GM21390 (cell line): ENCODE results near the gene CDC5L.
"Not testable (repeated sequence)": the region's sequence is repeated elsewhere in the genome, so short reads cannot be mapped to it uniquely, and the experiment has no call there.

ENCODE experiments used
- ATAC-seq: cut with Tn5 transposase; IDR thresholded peaks from one replicate; pipeline ENCODE4 v1.9.1; 2021; ENCODE audit not compliant: unreplicated experiment

CDC5L gene

GRCh38 chr6:44410363-44410762 is 22.9 kb downstream of the CDC5L start:
- no peak for ATAC-seq

GRCh38 chr6:44411141-44411540 is 23.6 kb downstream of the CDC5L start:
- ATAC-seq = no peak

- ATAC-seq = no peak
These were observed 27.9 kb downstream of the CDC5L start for GRCh38 chr6:44415449-44415848.

DNA sequence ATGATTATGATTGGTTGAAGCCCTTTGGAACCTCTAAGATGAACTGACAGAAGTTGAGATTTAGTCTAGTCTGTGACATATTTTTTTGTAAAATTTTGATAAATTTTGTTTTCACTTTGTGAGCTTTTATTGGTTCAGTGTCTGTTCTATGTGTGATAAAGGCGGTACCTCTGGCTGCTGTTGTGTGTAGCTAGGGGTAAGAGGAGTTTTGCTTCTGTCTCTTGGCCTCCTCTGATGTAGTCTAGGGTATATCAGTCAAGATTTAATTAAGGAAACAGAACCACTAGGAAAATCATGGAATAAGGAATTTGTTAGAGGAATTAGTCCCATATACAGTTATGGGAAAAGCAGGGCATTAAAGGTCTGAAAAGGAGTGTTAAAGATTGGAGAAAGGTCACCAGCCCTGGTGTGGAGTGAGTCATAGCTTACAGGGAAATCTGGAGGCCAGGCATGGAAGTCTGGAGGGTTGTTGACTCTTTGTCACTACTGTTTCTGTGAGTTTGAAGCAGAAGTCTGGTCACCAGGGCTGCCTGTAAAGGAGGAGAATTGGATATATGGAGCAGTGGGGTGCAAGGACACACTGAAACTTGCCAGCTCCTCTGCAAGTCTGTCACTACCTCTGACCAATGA is 28.5 kb downstream of the CDC5L start:
- no peak for ATAC-seq

GRCh38 chr6:44422531-44422930 is 35.0 kb downstream of the CDC5L start:
- ATAC-seq = no peak

DNA sequence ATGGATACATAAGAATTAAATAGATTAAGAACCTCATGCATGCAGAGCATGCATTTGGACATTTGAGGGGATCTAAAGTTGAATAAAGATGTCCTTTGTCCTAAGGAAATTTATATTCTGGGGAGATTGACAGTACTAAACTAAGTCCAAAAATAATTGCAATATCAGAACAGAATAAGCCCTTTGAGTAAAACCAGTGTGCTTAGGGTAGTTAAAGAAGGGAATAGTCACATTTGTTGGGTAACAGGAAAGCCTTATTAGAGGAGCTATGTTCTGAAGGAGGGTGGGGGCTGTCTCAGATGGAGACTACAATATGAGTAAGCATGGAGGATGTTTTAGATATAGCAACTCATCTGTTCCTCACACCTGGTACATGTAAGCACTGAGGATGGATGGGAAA is 35.8 kb downstream of the CDC5L start:
- no peak for ATAC-seq

DNA sequence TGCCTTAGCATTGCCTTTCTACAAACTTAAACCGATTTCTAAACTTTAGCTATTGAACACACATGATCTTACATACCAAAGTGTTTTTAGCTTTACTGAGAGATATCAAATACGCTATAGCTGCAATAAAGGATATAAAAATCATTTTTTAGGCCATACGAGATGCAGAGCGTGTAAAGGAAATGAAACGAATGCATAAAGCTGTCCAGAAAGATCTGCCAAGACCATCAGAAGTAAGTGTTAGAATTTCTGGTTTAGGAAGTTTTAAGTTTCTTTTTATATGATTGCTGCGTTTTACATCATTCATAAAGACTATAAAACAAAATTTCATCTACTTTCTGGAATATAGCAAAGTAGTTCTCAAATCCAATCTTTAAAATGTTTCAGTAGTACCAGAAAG is 38.4 kb downstream of the CDC5L start:
- no peak for ATAC-seq

DNA sequence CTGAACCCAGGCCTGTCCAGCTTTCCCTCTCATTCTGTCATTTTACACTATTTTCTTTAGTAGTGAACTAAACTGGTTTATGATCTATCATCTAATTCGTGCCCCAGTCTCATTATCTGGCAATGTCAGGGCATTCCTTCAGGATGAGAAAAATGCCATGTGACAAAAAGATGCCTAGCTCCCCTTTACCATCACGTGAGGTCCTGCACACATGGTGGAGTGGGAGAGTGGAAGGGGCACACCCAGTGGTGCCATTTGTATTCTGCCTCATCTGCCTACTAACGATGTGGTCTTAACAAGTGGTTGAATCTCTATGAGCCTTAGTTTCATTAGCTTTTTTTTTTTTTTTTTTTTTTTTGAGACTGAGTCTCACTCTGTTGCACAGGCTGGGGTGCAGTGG is 41.2 kb downstream of the CDC5L start:
- ATAC-seq = no peak

GRCh38 chr6:44430326-44430725 is 42.8 kb downstream of the CDC5L start:
- no peak for ATAC-seq

DNA sequence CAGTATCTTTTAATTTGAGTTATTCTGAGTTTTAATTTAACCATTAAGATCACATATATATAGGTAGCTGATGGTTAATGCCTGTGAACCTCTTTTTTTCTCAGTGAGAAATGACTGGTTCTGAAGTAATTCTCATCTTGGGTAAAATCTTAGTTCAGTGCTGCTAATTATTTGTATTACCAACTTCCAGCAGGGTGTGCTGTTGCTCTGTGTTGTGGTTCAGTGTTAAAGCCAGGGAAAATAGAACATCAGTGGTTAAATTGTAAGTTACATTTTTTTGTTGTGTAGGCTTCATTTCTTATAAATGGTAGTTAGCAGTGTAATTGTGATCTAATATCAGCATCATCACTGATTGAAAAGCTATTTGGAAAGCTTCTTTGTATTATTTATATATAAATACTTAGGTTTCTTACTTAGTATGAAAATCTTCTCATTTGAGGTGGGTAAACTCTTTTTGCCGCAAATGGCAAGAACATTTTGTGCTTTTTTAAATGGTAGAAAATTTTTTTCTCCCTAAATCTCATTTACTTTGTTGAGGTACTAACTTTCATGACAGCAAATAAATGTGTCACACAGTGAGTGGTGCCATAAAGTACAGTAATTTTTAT is 43.7 kb downstream of the CDC5L start:
- no peak for ATAC-seq

- no peak for ATAC-seq
These were observed 44.7 kb downstream of the CDC5L start for GRCh38 chr6:44432227-44432626.

DNA sequence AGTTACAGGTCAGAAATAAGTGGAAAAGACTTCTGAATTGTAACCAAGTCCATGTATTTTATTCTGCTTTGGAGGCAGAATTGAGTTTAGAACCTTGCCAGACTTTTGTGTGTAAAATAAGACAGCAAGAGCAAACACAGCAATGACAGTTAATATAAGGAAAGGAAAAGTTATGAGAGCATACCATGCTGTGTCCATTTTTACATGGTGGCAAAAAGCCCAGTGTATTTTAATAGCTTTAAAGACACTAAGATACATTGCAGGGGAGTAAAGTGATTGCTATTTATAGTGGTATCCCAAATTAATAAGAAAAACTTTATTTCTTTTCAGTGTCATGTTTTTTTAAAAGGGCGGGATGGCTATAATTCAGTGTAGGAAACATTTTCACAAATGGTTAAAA is 45.2 kb downstream of the CDC5L start:
- ATAC-seq = no peak

GRCh38 chr6:44435500-44435899 is 48.0 kb downstream of the CDC5L start:
- ATAC-seq = no peak

GRCh38 chr6:44438827-44439226 is 51.3 kb downstream of the CDC5L start:
- ATAC-seq = no peak

GRCh38 chr6:44439270-44440045 is 52.0 kb downstream of the CDC5L start:
- no peak for ATAC-seq

GRCh38 chr6:44441091-44441855 is 53.8 kb downstream of the CDC5L start:
- no peak for ATAC-seq

- no peak for ATAC-seq
These were observed 54.7 kb downstream of the CDC5L start for GRCh38 chr6:44442236-44442635.

DNA sequence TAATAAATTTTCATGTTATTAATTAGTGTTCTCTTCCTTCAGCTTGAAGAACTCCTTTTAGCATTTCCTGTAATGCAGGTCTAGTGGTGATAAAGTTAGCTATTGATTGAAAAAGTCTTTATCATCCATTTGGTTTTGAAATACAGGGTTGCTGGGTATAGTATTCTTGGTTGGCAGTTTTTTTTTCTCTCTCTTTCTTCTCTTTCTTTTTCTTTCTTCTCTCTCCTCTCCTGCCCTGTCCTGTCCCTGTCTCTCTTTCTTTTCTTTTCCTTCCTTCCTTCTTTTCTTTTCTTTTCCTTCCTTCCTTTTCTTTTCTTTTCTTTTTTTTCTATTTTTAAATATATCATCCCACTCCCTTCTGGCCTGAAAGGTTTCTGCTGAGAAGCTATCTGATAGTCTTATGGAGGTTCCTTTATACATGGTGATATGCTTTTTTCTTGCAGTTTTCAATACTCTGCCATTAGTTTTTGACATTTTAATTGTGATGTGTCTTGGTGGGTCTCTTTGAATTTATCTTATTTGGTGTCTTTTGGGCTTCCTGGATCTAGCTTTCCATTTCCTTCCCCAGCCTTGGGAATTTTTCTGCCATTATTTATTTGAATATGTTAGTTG is 55.4 kb downstream of the CDC5L start:
- no peak for ATAC-seq

DNA sequence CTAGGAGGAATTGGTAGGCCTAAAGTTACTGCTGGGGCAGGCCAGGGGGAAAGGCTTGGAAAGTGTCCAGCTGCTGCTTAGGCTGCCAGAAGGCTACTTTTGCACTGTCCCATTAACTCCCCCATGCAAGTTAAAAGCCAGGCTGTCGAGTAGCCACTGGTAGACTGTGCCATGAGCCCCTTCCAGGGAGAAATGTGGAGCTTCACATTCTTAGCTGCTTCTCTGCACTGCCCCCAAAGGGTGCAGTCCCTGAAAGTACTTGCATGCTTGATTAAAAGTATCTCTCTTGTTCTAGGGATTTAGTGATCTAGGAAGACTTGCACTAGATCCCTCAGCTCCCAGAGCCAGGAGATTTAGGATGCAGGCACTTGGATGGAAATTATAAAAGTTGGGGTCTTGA is 57.3 kb downstream of the CDC5L start:
- no peak for ATAC-seq

DNA sequence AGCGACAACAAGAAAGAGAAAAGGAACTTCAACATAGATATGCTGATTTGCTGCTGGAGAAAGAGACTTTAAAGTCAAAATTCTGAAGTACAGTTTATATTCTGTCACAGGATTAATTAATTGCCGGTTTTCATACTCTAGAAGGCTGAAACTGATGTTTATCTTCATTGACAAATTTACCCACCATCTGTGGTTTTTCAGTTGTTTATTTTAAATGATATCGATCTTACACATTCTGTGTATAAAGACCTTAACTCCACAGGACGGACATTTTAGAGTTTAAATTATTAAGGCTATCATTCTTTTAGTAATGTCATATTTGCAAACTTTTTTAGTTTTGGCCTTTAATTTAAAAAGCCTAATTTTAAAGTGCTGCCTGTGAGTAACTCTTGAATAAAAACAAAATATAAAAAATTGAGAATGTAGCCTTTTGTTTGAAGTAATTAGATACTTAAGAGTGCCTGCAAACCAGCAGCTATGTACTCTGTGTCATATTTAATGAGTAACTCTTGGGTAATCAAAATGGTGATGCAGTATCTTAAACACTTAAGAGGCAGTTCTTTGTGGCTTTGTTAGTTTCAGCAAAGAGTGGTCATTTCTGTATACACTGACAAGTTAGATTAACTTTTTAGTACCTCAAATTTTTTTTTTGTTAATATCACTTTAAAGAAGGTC is 59.3 kb downstream of the CDC5L start:
- no peak for ATAC-seq

- not testable (repeated sequence) for ATAC-seq
These were observed 61.7 kb downstream of the CDC5L start for GRCh38 chr6:44449181-44449580.
